Stimulated activated CD8-positive, alpha-beta memory T cell treated with anti-CD3 and anti-CD28 coated beads, Interleukin-7, amount 100 ng/mL, for 24 hours (primary cell): ENCODE data around the gene ST8SIA4.
"Not testable (repeated sequence)": the region's sequence is repeated elsewhere in the genome, so short reads cannot be mapped to it uniquely, and the experiment has no call there.

ENCODE experiments used
- DNase-seq: peaks from one replicate; pipeline ENCODE4 v3.0.0-alpha.2; 2020; ENCODE audit warnings: low read depth

Gene ST8SIA4

GRCh38 chr5:100828898-100829356, 74.2 kb downstream of the ST8SIA4 start:
- no peak for DNase-seq

GRCh38 chr5:100828071-100828897, 74.8 kb downstream of the ST8SIA4 start:
- no peak for DNase-seq

- DNase-seq = no peak
Observed at GRCh38 chr5:100827481-100827889, 75.6 kb downstream of the ST8SIA4 start.

GRCh38 chr5:100826133-100826532, 76.9 kb downstream of the ST8SIA4 start:
- no peak for DNase-seq

- DNase-seq = no peak
Observed at GRCh38 chr5:100824635-100825034, 78.4 kb downstream of the ST8SIA4 start.

GRCh38 chr5:100823812-100824211, 79.3 kb downstream of the ST8SIA4 start:
- DNase-seq = no peak

GRCh38 chr5:100821751-100822150, 81.3 kb downstream of the ST8SIA4 start:
- no peak for DNase-seq

GRCh38 chr5:100818340-100818739, 84.7 kb downstream of the ST8SIA4 start:
- no peak for DNase-seq

- no peak for DNase-seq
Observed at GRCh38 chr5:100803397-100803796, 99.7 kb downstream of the ST8SIA4 start.

GRCh38 chr5:100802208-100802607, 100.9 kb downstream of the ST8SIA4 start:
- no peak for DNase-seq

GRCh38 chr5:100800562-100800961, 102.5 kb downstream of the ST8SIA4 start:
- no peak for DNase-seq

GRCh38 chr5:100799166-100799565, 103.9 kb downstream of the ST8SIA4 start:
- no peak for DNase-seq

- no peak for DNase-seq
Observed at GRCh38 chr5:100797861-100798260, 105.2 kb downstream of the ST8SIA4 start.

GRCh38 chr5:100796851-100797250, 106.2 kb downstream of the ST8SIA4 start:
- DNase-seq = no peak

- DNase-seq = no peak
Observed at GRCh38 chr5:100794844-100795243, 108.2 kb downstream of the ST8SIA4 start.

- DNase-seq = no peak
Observed at GRCh38 chr5:100794218-100794617, 108.9 kb downstream of the ST8SIA4 start.

- no peak for DNase-seq
Observed at GRCh38 chr5:100792781-100793180, 110.3 kb downstream of the ST8SIA4 start.

GRCh38 chr5:100791391-100791790, 111.7 kb downstream of the ST8SIA4 start:
- DNase-seq = no peak

GRCh38 chr5:100790951-100791350, 112.1 kb downstream of the ST8SIA4 start:
- DNase-seq = no peak

GRCh38 chr5:100790170-100790665, 112.9 kb downstream of the ST8SIA4 start:
- DNase-seq = no peak

- no peak for DNase-seq
Observed at GRCh38 chr5:100789694-100790093, 113.4 kb downstream of the ST8SIA4 start.

GRCh38 chr5:100788417-100788816, 114.7 kb downstream of the ST8SIA4 start:
- no peak for DNase-seq

GRCh38 chr5:100787648-100788047, 115.4 kb downstream of the ST8SIA4 start:
- DNase-seq = no peak

- DNase-seq = not testable (repeated sequence)
Observed at GRCh38 chr5:100785536-100785935, 117.5 kb downstream of the ST8SIA4 start.
